Activated CD4-positive, CD25-positive, alpha-beta regulatory T cell (primary cell): Measurements from ENCODE around the gene MYH14.
"Not testable (repeated sequence)": the region's sequence is repeated elsewhere in the genome, so short reads cannot be mapped to it uniquely, and the experiment has no call there.

ENCODE experiments used
- DNase-seq, 4 experiments: peaks; one replicate each; lab custom pipeline; 2025; lab: John Stamatoyannopoulos, UW

The MYH14 gene

GRCh38 chr19:50319156-50319555 is 115.7 kb downstream of the MYH14 start:
- no peak for DNase-seq

GRCh38 chr19:50320051-50320450 is 116.6 kb downstream of the MYH14 start:
- DNase-seq = no peak

GRCh38 chr19:50320596-50320995 is 117.2 kb downstream of the MYH14 start:
- no peak for DNase-seq

- no peak for DNase-seq
Measured at GRCh38 chr19:50321831-50322230, 118.4 kb downstream of the MYH14 start.

GRCh38 chr19:50322234-50322633 is 118.8 kb downstream of the MYH14 start:
- DNase-seq = no peak

- DNase-seq = no peak
Measured at GRCh38 chr19:50322931-50323781, 119.7 kb downstream of the MYH14 start.

- DNase-seq = no peak
Measured at GRCh38 chr19:50323782-50324133, 120.3 kb downstream of the MYH14 start.

- DNase-seq = no peak
Measured at GRCh38 chr19:50324331-50324730, 120.9 kb downstream of the MYH14 start.

- peak; percentile 40 to 60 (median 46) for DNase-seq
Measured at GRCh38 chr19:50325310-50326100, 122.1 kb downstream of the MYH14 start.

GRCh38 chr19:50326101-50326664 is 122.8 kb downstream of the MYH14 start:
- no peak for DNase-seq

- no peak for DNase-seq
Measured at GRCh38 chr19:50327013-50327412, 123.6 kb downstream of the MYH14 start.

- no peak for DNase-seq
Measured at GRCh38 chr19:50327461-50328223, 124.2 kb downstream of the MYH14 start.

- DNase-seq = peak in 1 of 4 experiments; percentile 43
Measured at GRCh38 chr19:50328224-50328872, 124.9 kb downstream of the MYH14 start.

- no peak for DNase-seq
Measured at GRCh38 chr19:50328873-50329145, 125.4 kb downstream of the MYH14 start.

- peak; percentile 90 to 97 (median 94) for DNase-seq
Measured at GRCh38 chr19:50329146-50329925, 125.9 kb downstream of the MYH14 start, which contains the start of gene KCNC3. Gene KCNC3 (minus strand): TSS chr19:50329377. CDS start chr19:50329082, 295 bp downstream.

- not testable (repeated sequence) for DNase-seq
Measured at GRCh38 chr19:50329926-50330294, 126.5 kb downstream of the MYH14 start.

GRCh38 chr19:50330365-50331078 is 127.1 kb downstream of the MYH14 start:
- peak; percentile 50 to 77 (median 65) for DNase-seq

- no peak for DNase-seq
Measured at GRCh38 chr19:50331221-50331993, 128.0 kb downstream of the MYH14 start.

GRCh38 chr19:50331994-50332243 is 128.5 kb downstream of the MYH14 start:
- DNase-seq = no peak
